HL-60 (cell line): ENCODE results near the gene FYN.

Experiments used
- CTCF ChIP-seq: IDR thresholded peaks from one replicate; pipeline ENCODE4 v1.5.1; 2011; ENCODE audit warnings: low read length, control low read depth, inconsistent platforms; ENCODE audit not compliant: insufficient read depth
- GABPA ChIP-seq: IDR thresholded peaks from 2 replicates; pipeline ENCODE4 v1.6.1; 2012; ENCODE audit warnings: low read depth
- POLR2AphosphoS5 ChIP-seq: IDR thresholded peaks from 2 replicates; pipeline ENCODE4 v1.6.1; 2012; ENCODE audit warnings: low read depth
- REST ChIP-seq: IDR thresholded peaks from 2 replicates; pipeline ENCODE4 v1.6.1; 2012; ENCODE audit warnings: low read depth; ENCODE audit not compliant: insufficient replicate concordance
- SPI1 ChIP-seq: IDR thresholded peaks from 2 replicates; pipeline ENCODE4 v1.6.1; 2012; ENCODE audit warnings: low read depth, mild to moderate bottlenecking, borderline replicate concordance

GRCh38 chr6:111743862-111744692 is 129.2 kb downstream of the FYN start:
- TF ChIP-seq CTCF = no peak
- no peak for TF ChIP-seq POLR2AphosphoS5
- TF ChIP-seq REST = no peak
- no peak for TF ChIP-seq GABPA
- no peak for TF ChIP-seq SPI1
